ENCODE results near the gene ING3. TPM values are rescaled to one million over a fixed set of nuclear protein-coding genes. Genes with fewer than 3 reads are reported as not detected.

The ING3 gene
- total and polyA plus RNA-seq, 9 of the 15 experiments (the other 6 are each of a cell fraction or from before 2014, with no cell fraction given) = 22.8 to 233 (median 50.4) TPM

DNA sequence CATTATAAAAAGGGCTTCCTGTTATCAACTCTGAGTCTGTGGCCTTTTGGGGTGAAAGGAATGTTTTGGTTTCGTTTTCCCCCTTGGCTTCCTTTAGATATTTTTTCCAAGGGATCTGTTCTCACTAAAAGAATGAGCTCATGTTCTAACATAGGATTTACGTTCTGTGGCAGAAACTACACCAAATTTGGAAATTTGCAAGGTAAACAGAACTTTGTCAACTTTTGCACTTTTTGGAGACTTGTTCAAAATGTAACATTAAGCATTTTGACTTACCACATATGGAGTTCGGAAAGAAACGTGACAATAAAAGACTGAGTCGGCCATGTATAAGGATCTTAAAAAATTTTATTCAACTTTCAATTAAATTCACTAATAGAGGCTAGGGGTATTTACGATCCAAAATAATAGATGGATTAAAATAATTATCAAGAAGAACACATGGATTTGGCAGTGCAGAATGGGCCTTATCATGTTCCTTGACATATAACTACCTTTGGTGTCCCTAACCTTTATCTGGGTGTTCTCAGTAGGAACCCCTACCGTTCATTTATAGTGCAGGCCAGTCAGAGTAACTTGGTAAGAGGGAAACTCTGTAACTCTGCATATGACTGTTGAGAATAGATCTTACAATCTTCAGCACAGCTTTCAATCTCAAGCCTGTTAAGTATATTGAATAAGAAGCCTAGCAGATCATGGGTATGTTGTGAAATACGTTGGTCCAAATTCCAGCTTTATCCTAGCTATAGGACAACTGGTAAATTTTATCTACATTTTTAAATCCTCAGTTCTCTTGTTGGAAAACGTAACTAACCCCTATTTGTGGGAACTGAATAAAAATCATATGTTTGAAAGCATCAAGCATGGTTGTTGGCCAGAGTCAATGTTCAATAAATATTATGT, 49.8 kb downstream of the ING3 start (continued):
- TF ChIP-seq, protein P1, sequence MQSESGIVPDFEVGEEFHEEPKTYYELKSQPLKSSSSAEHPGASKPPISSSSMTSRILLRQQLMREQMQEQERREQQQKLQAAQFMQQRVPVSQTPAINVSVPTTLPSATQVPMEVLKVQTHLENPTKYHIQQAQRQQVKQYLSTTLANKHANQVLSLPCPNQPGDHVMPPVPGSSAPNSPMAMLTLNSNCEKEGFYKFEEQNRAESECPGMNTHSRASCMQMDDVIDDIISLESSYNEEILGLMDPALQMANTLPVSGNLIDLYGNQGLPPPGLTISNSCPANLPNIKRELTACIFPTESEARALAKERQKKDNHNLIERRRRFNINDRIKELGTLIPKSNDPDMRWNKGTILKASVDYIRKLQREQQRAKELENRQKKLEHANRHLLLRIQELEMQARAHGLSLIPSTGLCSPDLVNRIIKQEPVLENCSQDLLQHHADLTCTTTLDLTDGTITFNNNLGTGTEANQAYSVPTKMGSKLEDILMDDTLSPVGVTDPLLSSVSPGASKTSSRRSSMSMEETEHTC (IDR thresholded peaks at IDR 0.05) = no peak
- no peak for TF ChIP-seq RBM25 (IDR thresholded peaks at IDR 0.05; ENCODE audit: low read depth, low read length, severe bottlenecking)
- TF ChIP-seq DACH1 (IDR thresholded peaks at IDR 0.05; ENCODE audit: partially characterized antibody) = no peak
- no peak for TF ChIP-seq TAF15 (IDR thresholded peaks at IDR 0.05; ENCODE audit: low read depth, low read length)
- no peak for TF ChIP-seq KLF16 (IDR thresholded peaks at IDR 0.05)
- peak in 1 of 2 experiments; percentile 58 for TF ChIP-seq NCOA2 (IDR thresholded peaks at IDR 0.05; ENCODE audit: partially characterized antibody in 2 of 2)
- TF ChIP-seq KAT8 (IDR thresholded peaks at IDR 0.05; ENCODE audit: low read depth) = no peak
- TF ChIP-seq ZNF239 (CRISPR knock-in tag; IDR thresholded peaks at IDR 0.05) = peak; percentile 80
- no peak for TF ChIP-seq WHSC1 (IDR thresholded peaks at IDR 0.05; ENCODE audit: low read length)
- TF ChIP-seq, protein P2, sequence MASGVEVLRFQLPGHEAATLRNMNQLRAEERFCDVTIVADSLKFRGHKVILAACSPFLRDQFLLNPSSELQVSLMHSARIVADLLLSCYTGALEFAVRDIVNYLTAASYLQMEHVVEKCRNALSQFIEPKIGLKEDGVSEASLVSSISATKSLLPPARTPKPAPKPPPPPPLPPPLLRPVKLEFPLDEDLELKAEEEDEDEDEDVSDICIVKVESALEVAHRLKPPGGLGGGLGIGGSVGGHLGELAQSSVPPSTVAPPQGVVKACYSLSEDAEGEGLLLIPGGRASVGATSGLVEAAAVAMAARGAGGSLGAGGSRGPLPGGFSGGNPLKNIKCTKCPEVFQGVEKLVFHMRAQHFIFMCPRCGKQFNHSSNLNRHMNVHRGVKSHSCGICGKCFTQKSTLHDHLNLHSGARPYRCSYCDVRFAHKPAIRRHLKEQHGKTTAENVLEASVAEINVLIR (CRISPR knock-in tag; IDR thresholded peaks at IDR 0.05) = no peak
- TF ChIP-seq MYNN (IDR thresholded peaks at IDR 0.05) = no peak
- TF ChIP-seq MYNN (CRISPR knock-in tag; IDR thresholded peaks at IDR 0.05) = no peak
- no peak for TF ChIP-seq SMC3 (conservative IDR thresholded peaks at IDR 0.05; ENCODE audit: insufficient read depth, low read depth, low read length)
- TF ChIP-seq CBFA2T2 (conservative IDR thresholded peaks at IDR 0.05) = no peak
- TF ChIP-seq CBX5 (IDR thresholded peaks at IDR 0.05; ENCODE audit: borderline replicate concordance, low read depth) = no peak
- no peak for TF ChIP-seq PHB (CRISPR knock-in tag; IDR thresholded peaks at IDR 0.05)
- TF ChIP-seq, protein P3, sequence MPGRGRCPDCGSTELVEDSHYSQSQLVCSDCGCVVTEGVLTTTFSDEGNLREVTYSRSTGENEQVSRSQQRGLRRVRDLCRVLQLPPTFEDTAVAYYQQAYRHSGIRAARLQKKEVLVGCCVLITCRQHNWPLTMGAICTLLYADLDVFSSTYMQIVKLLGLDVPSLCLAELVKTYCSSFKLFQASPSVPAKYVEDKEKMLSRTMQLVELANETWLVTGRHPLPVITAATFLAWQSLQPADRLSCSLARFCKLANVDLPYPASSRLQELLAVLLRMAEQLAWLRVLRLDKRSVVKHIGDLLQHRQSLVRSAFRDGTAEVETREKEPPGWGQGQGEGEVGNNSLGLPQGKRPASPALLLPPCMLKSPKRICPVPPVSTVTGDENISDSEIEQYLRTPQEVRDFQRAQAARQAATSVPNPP (IDR thresholded peaks at IDR 0.05; ENCODE audit: borderline replicate concordance, insufficient read depth, insufficient read length) = no peak
- no peak for TF ChIP-seq ZNF263 (CRISPR knock-in tag; IDR thresholded peaks at IDR 0.05; ENCODE audit: borderline replicate concordance)
- no peak for TF ChIP-seq MBD2 (IDR thresholded peaks at IDR 0.05; ENCODE audit: borderline replicate concordance, low read depth)
- TF ChIP-seq CREBBP (IDR thresholded peaks at IDR 0.05; ENCODE audit: low read depth, low read length) = no peak
- no peak for TF ChIP-seq PTTG1 (tag; IDR thresholded peaks at IDR 0.05; ENCODE audit: low read depth)
- TF ChIP-seq, protein P4, sequence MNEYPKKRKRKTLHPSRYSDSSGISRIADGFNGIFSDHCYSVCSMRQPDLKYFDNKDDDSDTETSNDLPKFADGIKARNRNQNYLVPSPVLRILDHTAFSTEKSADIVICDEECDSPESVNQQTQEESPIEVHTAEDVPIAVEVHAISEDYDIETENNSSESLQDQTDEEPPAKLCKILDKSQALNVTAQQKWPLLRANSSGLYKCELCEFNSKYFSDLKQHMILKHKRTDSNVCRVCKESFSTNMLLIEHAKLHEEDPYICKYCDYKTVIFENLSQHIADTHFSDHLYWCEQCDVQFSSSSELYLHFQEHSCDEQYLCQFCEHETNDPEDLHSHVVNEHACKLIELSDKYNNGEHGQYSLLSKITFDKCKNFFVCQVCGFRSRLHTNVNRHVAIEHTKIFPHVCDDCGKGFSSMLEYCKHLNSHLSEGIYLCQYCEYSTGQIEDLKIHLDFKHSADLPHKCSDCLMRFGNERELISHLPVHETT (CRISPR knock-in tag; conservative IDR thresholded peaks at IDR 0.05 in 1 of 2, IDR thresholded peaks at IDR 0.05 in 1 of 2) = peak in 1 of 2 experiments; percentile 57; a peak in 2 of 4 replicates
- no peak for TF ChIP-seq HNRNPLL (IDR thresholded peaks at IDR 0.05; ENCODE audit: low read depth, low read length, poor library complexity, severe bottlenecking)
- no peak for TF ChIP-seq CBX8 (IDR thresholded peaks at IDR 0.05; ENCODE audit: borderline replicate concordance, extremely low read depth, low read depth, low read length, poor library complexity, severe bottlenecking)
